ENCODE measurements around the gene NCOR2. TPM values are rescaled to one million over a fixed set of nuclear protein-coding genes. Genes with fewer than 3 reads are reported as not detected.

NCOR2 gene
- total and polyA plus RNA-seq, 10 of the 15 experiments (the other 5 are each of a cell fraction or from before 2014, with no cell fraction given): 0.43 to 179 (median 14.9) TPM

GRCh38 chr12:124566161-124566996 lies 1.0 kb downstream of the NCOR2 start (continued):
- TF ChIP-seq NFYB (IDR thresholded peaks at IDR 0.05; ENCODE audit: insufficient read depth, low read depth, low read length) (peak; percentile 17; the same call in 1 of the 2 replicates), HDGF (IDR thresholded peaks at IDR 0.05) (no peak), KAT2A (conservative IDR thresholded peaks at IDR 0.05; ENCODE audit: control insufficient read depth, low read depth, low read length) (no peak), ZNF207 (IDR thresholded peaks at IDR 0.05; ENCODE audit: borderline replicate concordance) (no peak), BCL11A (IDR thresholded peaks at IDR 0.05; ENCODE audit: low read depth, low read length) (no peak), CBFB (IDR thresholded peaks at IDR 0.05; ENCODE audit: low read depth) (no peak), ZSCAN29 (IDR thresholded peaks at IDR 0.05) (no peak), SPI1 (IDR thresholded peaks at IDR 0.05; ENCODE audit: borderline replicate concordance, insufficient read depth, low read depth, low read length) (no peak), CREM (IDR thresholded peaks at IDR 0.05; ENCODE audit: low read depth) (no peak), MEF2B (IDR thresholded peaks at IDR 0.05; ENCODE audit: partially characterized antibody, poor library complexity, severe bottlenecking) (peak; percentile 80), TAF1 (IDR thresholded peaks at IDR 0.05; ENCODE audit: borderline replicate concordance, low read depth, low read length) (no peak), IRF5 (IDR thresholded peaks at IDR 0.05; ENCODE audit: borderline replicate concordance) (no peak), SMAD1 (IDR thresholded peaks at IDR 0.05; ENCODE audit: low read depth, partially characterized antibody) (no peak), NFYA (IDR thresholded peaks at IDR 0.05; ENCODE audit: borderline replicate concordance, low read depth, low read length) (no peak), CBX5 (IDR thresholded peaks at IDR 0.05; ENCODE audit: low read depth) (no peak), SMARCA5 (IDR thresholded peaks at IDR 0.05) (no peak), CUX1 (IDR thresholded peaks at IDR 0.05; ENCODE audit: insufficient replicate concordance, low read depth, low read length) (no peak), IRF3 (IDR thresholded peaks at IDR 0.05) (no peak), NFXL1 (IDR thresholded peaks at IDR 0.05; ENCODE audit: borderline replicate concordance) (0 out of 2 replicates have a peak, but pooled peaks have one; percentile 51), RELA (IDR thresholded peaks at IDR 0.05; ENCODE audit: borderline replicate concordance, partially characterized antibody) (no peak), CREB1 (IDR thresholded peaks at IDR 0.05; ENCODE audit: low read depth) (no peak), CEBPB (IDR thresholded peaks at IDR 0.05; ENCODE audit: borderline replicate concordance in 1 of 2, low read depth in 2 of 2, low read length in 2 of 2) (no peak), ETV6 (conservative IDR thresholded peaks at IDR 0.05 in 1 of 2, IDR thresholded peaks at IDR 0.05 in 1 of 2; ENCODE audit: borderline replicate concordance in 1 of 2, low read depth in 1 of 2) (no peak)
